B cell (primary cell): ENCODE data around the gene ADGRV1. TPM values are rescaled to one million over a fixed set of nuclear protein-coding genes. Genes with fewer than 3 reads are reported as not detected.
"Not testable (repeated sequence)": the region's sequence is repeated elsewhere in the genome, so short reads cannot be mapped to it uniquely, and the experiment has no call there.

ENCODE experiments used
- ATAC-seq: fragments of 200-7000 bp; cut with Tn5 transposase; one replicate; pipeline ENCODE4 v1.10.0; 2021; ENCODE audit warnings: low read depth, mild to moderate bottlenecking, moderate number of reproducible peaks, moderate library complexity
- CTCF ChIA-PET: fragments of 350-600 bp; sonication (Branson Sonifier 250); formaldehyde crosslinking; loops from one replicate; lab custom pipeline; 2021; ENCODE audit warnings: antibody characterized with exemption, inconsistent platforms; lab: Charles Lee
- POLR2A ChIA-PET: fragments of 350-600 bp; sonication (Branson Sonifier 250); formaldehyde crosslinking; loops from one replicate; lab custom pipeline; 2021; ENCODE audit warnings: antibody characterized with exemption; lab: Charles Lee
- DNase-seq: peaks from one replicate; pipeline ENCODE4 v3.0.0; 2013
- H2AFZ ChIP-seq: 2 replicates; pipeline ENCODE4 v1.6.1; 2012; ENCODE audit warnings: mild to moderate bottlenecking, low read depth, low read length; ENCODE audit not compliant: insufficient read depth, poor library complexity, severe bottlenecking
- H3K27ac ChIP-seq, 2 donors: 1 replicate in 1 of 2; 2 replicates in 1 of 2; pipeline ENCODE4 v1.5.1; 2012 to 2013; ENCODE audit warnings: low read length in 2 of 2, mild to moderate bottlenecking in 2 of 2, moderate library complexity in 1 of 2
- H3K27me3 ChIP-seq, 4 experiments: fragments of 200-600 bp in 1 of 4; sonication (generic) in 1 of 4; replicated peaks in 1 of 4; 1 replicate in 2 of 4; 2 replicates in 2 of 4; pipeline versions ENCODE4 v1.6.1 to v1.7.0; 2013 to 2016; ENCODE audit warnings: low read length in 3 of 4, mild to moderate bottlenecking in 2 of 4, mixed read lengths in 1 of 4, moderate library complexity in 1 of 4; ENCODE audit not compliant: insufficient read depth in 4 of 4, control insufficient read depth in 3 of 4; ENCODE audit errors: control extremely low read depth in 1 of 4
- H3K36me3 ChIP-seq, 2 experiments: replicated peaks in 1 of 2; 1 replicate in 1 of 2; 2 replicates in 1 of 2; pipeline versions ENCODE4 v1.6.1 to v1.7.1; 2013; ENCODE audit warnings: low read length in 1 of 2; ENCODE audit not compliant: insufficient read depth in 2 of 2, control insufficient read depth in 1 of 2; ENCODE audit errors: control extremely low read depth in 1 of 2, extremely low read depth in 1 of 2
- H3K4me1 ChIP-seq, 2 donors: fragments of 200-600 bp in 1 of 2; sonication (generic) in 1 of 2; 1 replicate in 1 of 2; 2 replicates in 1 of 2; pipeline versions ENCODE4 v1.5.1 to v1.6.1; 2013 to 2017; ENCODE audit warnings: low read length in 2 of 2; ENCODE audit not compliant: control insufficient read depth in 2 of 2, insufficient read depth in 2 of 2
- H3K4me2 ChIP-seq: replicated peaks from 2 replicates; pipeline ENCODE3; 2012; ENCODE audit warnings: mild to moderate bottlenecking, low read depth, low read length; ENCODE audit not compliant: poor library complexity, severe bottlenecking
- H3K4me3 ChIP-seq, 5 experiments: fragments of 200-600 bp in 1 of 5; sonication (generic) in 1 of 5; 1 replicate in 3 of 5; 2 replicates in 2 of 5; pipeline versions ENCODE4 v1.5.1 to v1.7.0; 2011 to 2016; ENCODE audit warnings: low read length in 4 of 5, mild to moderate bottlenecking in 4 of 5, low read depth in 2 of 5, control low read depth in 1 of 5, moderate library complexity in 1 of 5; ENCODE audit not compliant: insufficient read depth in 1 of 5; ENCODE audit errors: control extremely low read depth in 1 of 5, extremely low read depth in 1 of 5
- H3K79me2 ChIP-seq: fragments of 200-600 bp; sonication (generic); one replicate; pipeline ENCODE4 v1.6.0; 2016; ENCODE audit warnings: low read length; ENCODE audit not compliant: control insufficient read depth, insufficient read depth
- H3K9ac ChIP-seq: fragments of 200-600 bp; sonication (generic); 2 replicates; pipeline ENCODE4 v1.6.1; 2017; ENCODE audit warnings: mild to moderate bottlenecking, low read length, moderate library complexity
- H3K9me3 ChIP-seq, 3 donors: one replicate each; pipeline versions ENCODE4 v1.6.1 to v1.7.1; 2013; ENCODE audit warnings: low read length in 2 of 3; ENCODE audit not compliant: control insufficient read depth in 2 of 3, insufficient read depth in 1 of 3; ENCODE audit errors: control extremely low read depth in 1 of 3
- H4K20me1 ChIP-seq: 2 replicates; pipeline ENCODE4 v1.6.0; 2012; ENCODE audit warnings: mild to moderate bottlenecking, low read length; ENCODE audit not compliant: insufficient read depth, control insufficient read depth, poor library complexity, severe bottlenecking
- H3K27ac Mint-ChIP-seq: one replicate; pipeline ENCODE4 v1.8.0; 2021; ENCODE audit warnings: mixed read lengths
- H3K27me3 Mint-ChIP-seq: one replicate; pipeline ENCODE4 v1.8.0; 2021; ENCODE audit warnings: mixed read lengths
- H3K4me1 Mint-ChIP-seq: one replicate; pipeline ENCODE4 v1.8.0; 2021; ENCODE audit warnings: mixed read lengths
- H3K4me3 Mint-ChIP-seq: one replicate; pipeline ENCODE4 v1.8.0; 2021; ENCODE audit warnings: mixed read lengths
- H3K9me3 Mint-ChIP-seq: one replicate; pipeline ENCODE4 v1.8.0; 2022; ENCODE audit warnings: mixed read lengths; ENCODE audit not compliant: insufficient read depth
- EZH2 ChIP-seq: IDR thresholded peaks from 2 replicates; pipeline ENCODE4 v1.6.1; 2012; ENCODE audit warnings: borderline replicate concordance, low read depth, mild to moderate bottlenecking, moderate library complexity, low read length; ENCODE audit not compliant: insufficient read depth, poor library complexity, severe bottlenecking
- WGBS: methylation state at CpG from one replicate; pipeline ENCODE4 v1.1.5; 2013; ENCODE audit warnings: missing lambda C conversion rate; ENCODE audit not compliant: insufficient coverage; 5-methylcytosine and 5-hydroxymethylcytosine counted together
- intact Hi-C: fragments of 100-400 bp; cut with micrococcal nuclease; formaldehyde crosslinking; loops from one replicate; pipeline ENCODE4 v1.10.0; 2022
- polyA plus RNA-seq: library from polyadenylated mRNA; depleted of rRNA; stranded (reverse); fragments of >200 nt; gene quantifications from 2 replicates; pipeline ENCODE4 v1.2.3, GENCODE V29; 2012
- total RNA-seq, 2 donors: library from RNA; stranded (reverse); fragments of 120-200 nt in 1 of 2; gene quantifications; 1 replicate in 1 of 2; 2 replicates in 1 of 2; pipeline versions ENCODE4 v1.2.3 to v1.2.4, GENCODE V29; 2013 to 2022
- TF ChIP-seq, protein P1 (sequence below): fragments of 200-600 bp; IDR thresholded peaks from one replicate; pipeline ENCODE4 v1.8.0; 2022; ENCODE audit warnings: antibody characterized with exemption, mild to moderate bottlenecking

ADGRV1 gene
- total and polyA plus RNA-seq, 2 donors (not counting 1 experiment from before 2014, with no cell fraction given), result 0.07 TPM; not detected in 1

DNA sequence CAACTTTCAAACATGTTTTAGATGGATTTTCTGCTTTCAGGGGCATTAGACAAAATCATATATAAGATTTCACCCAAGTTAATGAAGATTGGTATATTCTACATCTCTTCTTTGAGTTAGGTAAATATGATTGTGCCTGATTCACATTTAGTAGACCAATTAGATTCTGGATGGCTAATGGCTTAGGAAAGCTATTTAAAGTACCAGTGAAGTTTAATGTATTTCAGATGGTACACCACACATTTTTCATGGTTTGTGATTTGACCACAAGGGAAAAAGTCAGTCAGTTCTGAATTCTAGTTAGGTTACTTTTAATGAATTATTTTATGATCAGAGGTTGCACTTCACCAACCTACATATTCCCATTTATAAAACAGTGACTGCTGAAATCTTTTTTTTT, 409.7 kb downstream of the ADGRV1 start:
- H3K79me2 ChIP-seq, result no peaks in the 10 kb centered on the region
- H2AFZ ChIP-seq, result no peak overlapping the region
- ChIA-PET CTCF (no interaction called here), POLR2A (no interaction called here)
- no peak for DNase-seq
- peaks cover 17% of the 10 kb centered on the region for H3K27me3 Mint-ChIP-seq
- peaks cover 0 to 5% (median 0%) of the 10 kb centered on the region in 3 donors for H3K9me3 ChIP-seq
- no peak overlapping the region for H3K9ac ChIP-seq
- H3K9me3 Mint-ChIP-seq, result peaks cover 2% of the 10 kb centered on the region
- H3K4me3 ChIP-seq, result no peak overlapping the region
- no peaks in the 10 kb centered on the region for H3K4me1 Mint-ChIP-seq
- TF ChIP-seq EZH2, result no peak
- TF ChIP-seq, protein P1, sequence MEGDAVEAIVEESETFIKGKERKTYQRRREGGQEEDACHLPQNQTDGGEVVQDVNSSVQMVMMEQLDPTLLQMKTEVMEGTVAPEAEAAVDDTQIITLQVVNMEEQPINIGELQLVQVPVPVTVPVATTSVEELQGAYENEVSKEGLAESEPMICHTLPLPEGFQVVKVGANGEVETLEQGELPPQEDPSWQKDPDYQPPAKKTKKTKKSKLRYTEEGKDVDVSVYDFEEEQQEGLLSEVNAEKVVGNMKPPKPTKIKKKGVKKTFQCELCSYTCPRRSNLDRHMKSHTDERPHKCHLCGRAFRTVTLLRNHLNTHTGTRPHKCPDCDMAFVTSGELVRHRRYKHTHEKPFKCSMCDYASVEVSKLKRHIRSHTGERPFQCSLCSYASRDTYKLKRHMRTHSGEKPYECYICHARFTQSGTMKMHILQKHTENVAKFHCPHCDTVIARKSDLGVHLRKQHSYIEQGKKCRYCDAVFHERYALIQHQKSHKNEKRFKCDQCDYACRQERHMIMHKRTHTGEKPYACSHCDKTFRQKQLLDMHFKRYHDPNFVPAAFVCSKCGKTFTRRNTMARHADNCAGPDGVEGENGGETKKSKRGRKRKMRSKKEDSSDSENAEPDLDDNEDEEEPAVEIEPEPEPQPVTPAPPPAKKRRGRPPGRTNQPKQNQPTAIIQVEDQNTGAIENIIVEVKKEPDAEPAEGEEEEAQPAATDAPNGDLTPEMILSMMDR, result no peak
- no peaks in the 10 kb centered on the region for H4K20me1 ChIP-seq
- no peak for ATAC-seq
- no peak overlapping the region for H3K27ac Mint-ChIP-seq
- no peaks in the 10 kb centered on the region for H3K4me1 ChIP-seq
- intact Hi-C loops, result no loop called here
- no peaks in the 10 kb centered on the region for H3K36me3 ChIP-seq
- no peak overlapping the region for H3K4me3 Mint-ChIP-seq
- peaks cover 0 to 5% (median 0%) of the 10 kb centered on the region in 4 experiments for H3K27me3 ChIP-seq
- H3K27ac ChIP-seq, result no peak overlapping the region
- no peak overlapping the region for H3K4me2 ChIP-seq

DNA sequence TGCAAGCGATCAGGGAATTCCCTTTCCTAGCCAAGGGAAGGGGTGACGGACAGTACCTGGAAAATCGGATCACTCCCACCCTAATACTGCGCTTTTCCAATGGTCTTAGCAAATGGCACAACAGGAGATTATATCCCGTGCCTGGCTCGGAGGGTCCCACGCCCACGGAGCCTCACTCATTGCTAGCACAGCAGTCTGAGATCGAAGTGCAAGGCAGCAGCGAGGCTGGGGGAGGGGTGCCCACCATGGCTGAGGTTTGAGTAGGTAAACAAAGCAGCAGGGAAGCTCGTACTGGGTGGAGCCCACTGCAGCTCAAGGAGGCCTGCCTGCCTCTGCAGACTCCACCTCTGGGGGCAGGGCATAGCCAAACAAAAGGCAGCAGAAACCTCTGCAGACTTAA, 411.3 kb downstream of the ADGRV1 start:
- H3K4me2 ChIP-seq, H3K4me1 ChIP-seq, H2AFZ ChIP-seq, H3K79me2 ChIP-seq, H3K4me1 Mint-ChIP-seq, H3K9me3 ChIP-seq, H3K4me3 ChIP-seq, H4K20me1 ChIP-seq, DNase-seq, H3K36me3 ChIP-seq, H3K27ac ChIP-seq, H3K4me3 Mint-ChIP-seq, H3K27me3 ChIP-seq, H3K27ac Mint-ChIP-seq, ATAC-seq, CTCF ChIA-PET, H3K9me3 Mint-ChIP-seq, H3K9ac ChIP-seq, POLR2A ChIA-PET, intact Hi-C loops: not testable (repeated sequence)
- peaks cover 11% of the 10 kb centered on the region for H3K27me3 Mint-ChIP-seq
- 87% methylated on average over 11 of the region's 11 CpGs for WGBS
